GM21360 (cell line): ENCODE results near the gene SYT1.

Experiments used
- ATAC-seq: cut with Tn5 transposase; IDR thresholded peaks from one replicate; pipeline ENCODE4 v1.9.1; 2021; ENCODE audit warnings: mild to moderate bottlenecking, moderate library complexity; ENCODE audit not compliant: unreplicated experiment

The SYT1 gene

DNA sequence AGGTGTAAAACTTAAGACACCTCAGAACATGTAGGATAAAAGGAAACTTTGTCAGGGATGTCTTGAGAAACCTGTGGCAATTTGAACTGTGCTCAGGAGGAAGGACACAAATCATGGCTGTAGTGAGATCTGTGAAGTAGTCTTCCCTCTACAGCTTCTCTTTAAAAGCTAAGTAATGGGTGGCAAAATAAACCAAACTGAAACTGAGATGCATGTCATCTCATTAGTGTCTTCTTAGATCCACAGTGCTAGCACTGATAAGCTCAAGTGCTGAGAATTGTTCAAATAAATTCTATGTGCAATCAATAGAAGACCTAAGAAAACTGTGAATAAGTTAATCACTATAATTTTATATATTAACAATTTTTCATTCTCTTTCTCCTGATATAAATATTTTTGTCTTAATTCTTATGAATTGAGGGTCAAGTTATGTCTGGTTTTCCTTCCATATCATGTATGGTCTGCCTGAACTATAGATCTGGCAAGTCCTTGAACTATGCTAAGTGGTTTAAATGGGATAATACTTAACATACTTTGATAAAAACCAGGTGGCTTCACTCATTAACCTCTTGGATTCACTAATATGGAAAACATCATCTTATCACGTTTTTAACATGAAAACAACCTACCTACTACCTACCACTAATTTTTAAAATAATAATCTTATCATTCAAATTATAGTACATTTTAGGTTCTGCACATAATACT is 27.2 kb downstream of the SYT1 start:
- ATAC-seq = no peak

DNA sequence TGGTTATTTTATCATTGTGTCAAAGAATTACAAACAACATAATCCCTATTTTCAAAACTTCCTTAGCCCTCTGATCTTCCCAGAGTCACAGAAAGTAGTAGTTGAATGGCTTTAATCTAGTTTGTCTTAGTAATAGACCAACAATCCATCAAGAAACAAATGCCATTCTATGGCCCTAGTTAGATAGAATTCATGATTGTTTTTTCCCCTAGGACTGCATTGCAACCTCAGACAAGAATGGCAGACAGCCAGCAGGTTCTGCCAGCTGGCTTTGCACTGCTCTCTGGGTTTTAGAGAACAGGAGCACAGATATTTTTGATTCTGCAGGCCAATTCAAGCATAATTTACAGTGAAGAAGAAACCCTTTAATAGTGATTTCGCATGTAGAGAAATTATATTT is 33.8 kb downstream of the SYT1 start:
- no peak for ATAC-seq

DNA sequence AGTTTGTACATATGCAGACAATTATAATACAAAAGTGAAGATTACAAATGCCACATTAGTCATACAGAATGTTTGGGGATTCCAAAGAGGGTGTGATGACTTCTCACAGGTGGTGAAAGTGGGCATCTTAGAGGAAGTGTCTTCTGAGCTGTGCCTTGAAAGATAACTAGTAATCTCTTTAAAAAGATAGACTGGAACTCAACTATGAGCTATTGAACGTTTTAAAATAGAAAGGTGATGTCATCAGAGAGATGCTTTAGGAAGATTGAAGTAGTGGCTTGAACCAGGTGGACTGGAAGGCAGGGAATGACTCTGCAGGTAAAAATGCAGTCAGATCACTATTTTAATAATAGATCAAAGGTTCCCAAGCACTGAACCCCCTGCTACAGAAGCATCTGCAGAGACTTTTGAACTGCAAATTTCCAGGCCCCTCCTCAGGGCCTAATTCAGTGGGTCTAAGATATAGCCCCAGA is 50.3 kb downstream of the SYT1 start:
- no peak for ATAC-seq

DNA sequence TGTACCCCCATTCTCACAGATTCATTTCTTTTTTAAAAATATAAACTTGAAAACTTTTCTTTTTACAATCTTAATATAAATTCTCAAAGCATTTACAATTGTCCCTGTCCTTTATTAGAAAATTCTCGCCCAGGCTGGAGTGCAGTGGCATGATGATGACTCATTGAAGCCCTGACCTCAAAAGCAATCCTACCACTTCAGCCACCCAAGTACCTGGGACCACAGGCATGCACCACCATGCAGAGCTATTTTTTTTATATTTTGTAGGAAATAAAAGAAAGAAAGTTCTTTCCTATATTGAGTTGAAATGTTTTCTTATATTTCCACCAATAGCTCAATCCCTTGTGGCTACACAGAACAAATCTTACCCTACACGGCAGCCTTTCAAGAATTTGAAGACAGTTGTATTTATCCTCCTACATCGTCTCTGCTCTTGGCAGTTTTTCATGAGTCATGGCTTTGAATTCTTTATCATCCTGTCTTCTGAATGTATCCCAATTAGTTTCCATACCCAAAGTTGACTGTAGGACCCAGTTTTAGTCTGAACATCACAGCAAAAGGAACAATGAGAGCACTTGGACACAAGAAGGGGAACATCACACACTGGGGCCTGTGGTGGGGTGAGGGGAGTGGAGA is 52.4 kb downstream of the SYT1 start:
- no peak for ATAC-seq

DNA sequence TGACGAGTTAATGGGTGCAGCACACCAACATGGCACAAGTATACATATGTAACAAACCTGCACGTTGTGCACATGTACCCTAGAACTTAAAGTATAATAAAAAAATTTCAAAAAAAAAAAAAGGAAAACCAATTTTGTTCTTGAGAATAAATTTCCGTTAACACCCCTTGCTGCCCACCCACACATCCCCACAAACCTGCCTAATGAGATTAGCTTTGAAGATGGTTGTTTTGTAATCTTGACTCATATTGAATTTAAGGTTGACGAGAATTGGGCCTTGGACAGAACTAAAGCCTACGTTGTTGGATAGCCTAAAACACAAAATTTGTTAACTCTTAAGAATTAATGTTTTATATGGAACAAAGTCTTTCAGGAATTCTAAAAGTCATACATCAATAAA is 52.9 kb downstream of the SYT1 start:
- ATAC-seq = no peak

DNA sequence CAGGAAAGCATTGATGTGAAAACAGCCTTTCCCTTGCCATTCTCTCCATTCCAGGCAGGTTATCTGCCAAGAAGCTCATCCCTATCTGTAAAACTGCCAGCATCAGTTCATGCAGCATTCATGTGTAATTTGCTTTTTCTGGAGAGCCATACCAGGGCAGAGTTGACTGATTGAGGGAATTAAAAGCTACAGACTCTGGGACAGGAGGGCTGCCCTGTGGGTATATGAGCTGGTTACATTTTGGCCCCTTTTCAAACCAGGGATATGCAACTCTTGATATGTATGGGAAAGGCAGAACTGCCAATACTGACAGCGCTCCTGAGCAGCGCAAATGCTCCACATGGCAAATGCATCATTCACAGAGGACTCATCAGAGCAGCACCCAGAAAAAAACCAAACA is 53.7 kb downstream of the SYT1 start:
- ATAC-seq = no peak

DNA sequence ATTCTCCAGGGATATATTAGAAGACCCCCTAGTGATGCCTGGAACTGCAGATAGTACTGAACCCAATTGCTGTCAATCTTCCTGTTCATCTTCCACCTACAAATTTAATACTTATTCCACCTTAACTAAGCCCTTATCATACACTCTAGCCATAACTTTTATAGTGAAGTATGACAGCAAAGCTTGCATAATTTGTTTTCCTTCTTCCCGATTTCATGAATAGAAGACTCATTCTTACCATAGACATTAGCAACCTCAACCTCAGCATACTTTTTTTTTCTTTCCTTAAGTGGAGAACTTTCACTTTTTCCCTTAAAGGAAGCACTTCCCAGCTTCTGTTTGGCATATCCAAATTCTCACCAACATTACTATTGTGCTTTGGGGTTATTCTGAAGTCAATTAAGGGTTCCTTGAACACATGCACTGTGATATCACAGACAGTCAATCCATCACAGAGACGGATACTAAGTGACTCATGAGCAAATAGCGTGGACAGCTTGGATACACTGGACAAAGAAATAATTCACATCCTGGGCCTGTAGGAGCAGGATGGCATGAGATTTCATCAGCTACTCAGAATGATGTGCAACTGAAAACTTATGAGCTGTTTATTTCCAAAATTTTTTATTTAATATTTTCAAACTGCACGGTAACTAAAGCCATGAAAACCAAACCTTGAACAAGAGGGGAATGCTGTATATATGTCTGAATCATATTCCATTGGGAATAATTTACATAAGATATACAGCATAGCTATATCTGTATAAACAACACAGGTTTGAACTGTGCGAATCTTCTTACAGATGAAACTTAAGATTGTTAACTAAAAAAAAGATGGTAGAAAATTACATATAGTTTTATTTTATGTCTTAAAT is 63.9 kb downstream of the SYT1 start:
- no peak for ATAC-seq

DNA sequence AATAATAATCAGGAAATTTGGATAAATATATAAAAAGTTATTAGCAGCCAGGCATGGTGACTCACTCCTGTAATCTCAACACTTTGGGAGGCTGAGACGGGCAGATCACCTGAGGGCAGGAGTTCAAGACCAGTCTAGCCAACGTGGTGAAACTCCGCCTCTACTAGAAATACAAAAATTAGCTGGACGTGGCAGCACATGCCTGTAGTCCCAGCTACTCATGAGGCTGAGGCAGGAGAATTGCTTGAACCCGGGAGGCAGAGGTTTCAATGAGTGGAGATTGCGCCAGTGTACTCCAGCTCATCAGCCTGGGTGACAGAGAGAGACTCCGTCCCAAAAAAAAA is 64.5 kb downstream of the SYT1 start:
- no peak for ATAC-seq

DNA sequence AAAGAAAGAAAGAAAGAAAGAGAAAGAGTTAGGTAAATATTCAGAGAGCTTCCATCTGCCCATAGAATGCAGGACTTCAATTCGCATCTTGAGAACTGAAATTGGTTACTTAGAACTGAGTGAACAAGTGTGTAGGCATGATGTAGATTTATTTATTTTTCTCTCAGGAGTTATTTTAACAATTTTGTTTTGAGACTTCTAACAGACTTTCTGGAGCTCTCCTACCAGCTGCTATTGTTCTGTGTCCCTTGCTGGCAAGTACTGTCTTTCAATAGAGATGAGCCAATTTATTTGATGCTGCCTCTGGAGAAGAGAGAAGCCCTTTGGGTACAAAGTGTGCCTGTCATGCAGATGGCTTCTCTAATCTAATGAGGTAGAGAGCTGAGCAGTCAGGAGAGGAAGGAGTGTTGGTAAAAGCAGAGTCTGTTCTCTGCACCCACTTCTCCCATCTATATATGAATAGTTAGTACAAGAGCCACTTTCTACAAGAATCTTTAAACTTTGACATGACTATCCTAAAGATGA is 67.0 kb downstream of the SYT1 start:
- ATAC-seq = no peak

DNA sequence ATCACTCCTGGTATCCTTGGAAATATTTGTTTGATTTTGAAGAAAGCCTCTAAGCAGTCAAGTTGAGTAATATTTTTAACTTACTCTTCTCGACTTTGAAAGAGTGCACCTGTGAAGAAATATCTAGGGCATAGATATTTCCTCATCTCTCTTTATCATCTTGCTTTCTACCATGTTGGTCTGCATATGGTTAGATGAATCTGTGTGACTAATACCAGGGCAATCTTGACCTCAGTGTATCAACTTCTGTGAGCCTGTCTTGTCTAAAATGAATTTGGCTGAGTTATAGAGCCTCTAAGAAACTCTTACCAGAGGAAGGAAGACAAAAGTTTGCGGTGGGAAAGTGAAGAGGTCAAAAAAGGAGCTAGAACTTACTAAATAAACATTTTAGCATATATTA is 68.4 kb downstream of the SYT1 start:
- no peak for ATAC-seq

DNA sequence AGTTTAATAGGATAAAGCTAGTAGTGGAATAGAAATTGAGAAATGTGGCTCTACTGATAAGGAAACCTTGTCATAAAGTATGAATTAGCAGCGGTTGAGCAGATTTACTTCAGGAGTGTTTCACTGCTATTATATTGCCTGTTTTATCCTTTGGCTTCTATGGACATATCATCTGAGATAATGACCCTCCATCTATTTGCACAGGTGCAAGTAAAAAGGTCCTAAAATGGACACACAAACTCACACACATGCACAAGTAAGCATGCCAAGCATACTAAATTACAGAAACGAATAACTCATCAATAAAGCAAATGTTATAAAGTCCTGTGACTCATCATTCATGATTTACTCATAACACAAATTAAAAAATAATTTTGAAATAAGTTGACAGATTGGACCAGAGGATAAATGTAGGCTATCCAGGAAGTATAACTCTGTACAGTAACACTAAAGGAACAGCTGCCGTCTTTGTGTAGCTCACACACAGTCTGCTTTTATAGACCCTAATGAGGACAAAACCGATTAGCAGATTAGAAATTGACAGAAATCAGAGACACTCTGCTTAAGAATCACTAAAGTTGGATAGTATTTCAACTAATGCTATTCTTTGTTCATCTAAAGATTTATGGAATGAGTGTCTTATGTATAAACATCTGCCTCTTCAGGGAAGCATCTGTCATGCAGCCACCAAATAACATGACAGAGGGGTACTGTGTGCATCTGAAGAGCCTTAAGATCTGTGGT is 73.9 kb downstream of the SYT1 start:
- no peak for ATAC-seq

DNA sequence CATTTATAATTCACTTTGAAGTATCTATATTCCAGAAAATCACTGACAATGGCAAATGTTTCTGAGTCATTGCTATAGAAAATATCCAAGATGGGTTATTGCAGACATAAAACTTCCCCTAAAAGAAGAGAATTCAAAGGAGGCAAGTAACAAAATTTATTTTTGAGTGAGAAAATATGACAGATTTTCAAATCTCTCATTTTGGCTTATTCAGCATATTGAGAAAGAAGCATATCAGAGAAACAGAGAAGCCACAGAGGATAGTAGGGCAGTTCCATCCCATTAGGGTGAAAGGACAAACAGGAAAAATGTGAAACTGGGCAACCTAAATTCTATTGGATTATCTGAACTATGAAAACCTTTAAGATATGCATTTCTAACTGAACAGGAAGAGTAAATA is 85.0 kb downstream of the SYT1 start:
- no peak for ATAC-seq

DNA sequence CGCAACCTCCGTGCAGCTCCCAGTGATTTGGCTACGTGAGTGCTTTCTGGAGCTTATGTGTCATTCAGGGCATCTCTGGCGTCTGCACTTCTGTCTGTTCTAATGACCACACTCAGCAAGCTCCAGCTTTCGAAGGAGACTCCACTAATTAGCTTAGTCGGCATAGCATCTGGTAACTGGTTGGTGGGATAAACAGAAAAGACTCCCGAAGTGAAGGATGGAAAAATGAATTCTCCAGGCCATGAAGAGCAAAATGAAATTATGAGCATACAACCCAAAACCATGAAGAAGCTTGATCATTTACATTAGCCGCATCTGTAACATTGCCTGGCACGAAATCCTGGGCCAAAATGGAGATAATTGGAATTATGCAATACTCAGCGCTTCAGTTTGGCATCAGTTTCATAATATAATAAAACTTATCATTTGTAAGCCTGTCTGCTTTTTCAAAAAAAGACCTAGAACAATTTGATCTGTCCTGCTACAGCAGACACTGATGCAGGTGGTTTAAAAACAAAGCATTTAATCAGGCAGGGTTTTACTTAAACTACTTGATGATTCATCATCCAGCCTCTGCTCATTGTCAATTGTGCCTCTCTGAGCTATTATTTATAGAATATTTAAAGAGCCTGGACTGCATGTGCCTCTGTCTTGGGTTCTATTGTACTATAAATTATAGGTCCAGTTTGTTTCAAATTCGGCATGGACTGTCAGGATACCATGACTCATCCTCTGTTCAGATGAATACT is 87.4 kb downstream of the SYT1 start:
- ATAC-seq = no peak

DNA sequence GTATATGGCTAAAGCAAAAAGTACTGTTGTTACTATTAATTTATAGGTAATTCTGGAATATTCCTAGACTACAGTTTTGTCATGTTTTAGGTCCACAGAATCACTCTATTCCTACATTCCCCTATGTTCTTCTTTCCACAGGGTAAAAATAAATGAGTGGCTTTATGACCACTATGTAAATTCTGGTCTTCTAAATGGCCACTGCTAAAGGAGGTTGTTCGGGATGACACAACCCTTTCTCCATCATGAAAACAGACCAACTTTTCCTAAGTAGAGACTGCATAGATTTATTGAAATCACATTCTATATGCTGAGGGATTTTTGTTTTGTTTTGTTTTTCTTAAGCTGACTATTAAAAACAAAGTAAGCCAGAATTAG is 88.0 kb downstream of the SYT1 start:
- no peak for ATAC-seq

DNA sequence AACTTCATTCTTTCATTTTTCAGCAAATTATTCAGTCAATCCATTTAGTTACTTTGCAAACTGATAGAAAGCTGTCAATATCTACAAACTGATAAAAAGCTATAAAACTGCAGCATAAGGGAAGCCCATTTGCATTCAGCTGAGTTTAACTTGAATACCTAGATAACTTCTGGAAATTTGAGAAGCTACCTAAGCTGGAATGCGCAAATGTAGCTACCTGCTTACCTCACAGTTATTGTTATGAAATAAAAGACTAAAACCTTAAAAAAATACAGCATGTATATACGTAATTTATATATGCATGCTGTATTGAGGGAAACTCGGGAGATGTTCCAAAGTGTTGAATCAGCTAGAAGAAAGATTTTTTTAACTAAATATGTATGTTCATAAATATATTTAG is 94.4 kb downstream of the SYT1 start:
- ATAC-seq = no peak

DNA sequence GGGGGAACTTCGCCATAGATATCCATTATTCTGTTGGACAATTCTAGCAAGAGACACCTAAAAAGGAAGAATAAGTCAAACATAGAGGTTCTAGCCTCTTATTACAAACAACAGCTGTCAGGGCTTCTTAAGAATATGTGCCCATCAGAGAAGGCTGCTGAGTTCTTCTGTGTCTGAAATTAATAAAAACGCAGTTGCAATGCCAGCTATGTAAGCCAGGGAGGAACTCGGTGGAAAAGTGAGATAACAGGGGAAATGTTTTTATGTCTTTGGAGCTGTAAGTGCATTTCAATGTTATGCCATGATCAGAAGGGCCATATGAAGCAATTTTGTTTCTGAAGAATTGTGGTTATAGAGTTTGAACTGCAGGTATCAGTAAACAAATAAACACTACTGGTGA is 95.0 kb downstream of the SYT1 start:
- ATAC-seq = no peak

DNA sequence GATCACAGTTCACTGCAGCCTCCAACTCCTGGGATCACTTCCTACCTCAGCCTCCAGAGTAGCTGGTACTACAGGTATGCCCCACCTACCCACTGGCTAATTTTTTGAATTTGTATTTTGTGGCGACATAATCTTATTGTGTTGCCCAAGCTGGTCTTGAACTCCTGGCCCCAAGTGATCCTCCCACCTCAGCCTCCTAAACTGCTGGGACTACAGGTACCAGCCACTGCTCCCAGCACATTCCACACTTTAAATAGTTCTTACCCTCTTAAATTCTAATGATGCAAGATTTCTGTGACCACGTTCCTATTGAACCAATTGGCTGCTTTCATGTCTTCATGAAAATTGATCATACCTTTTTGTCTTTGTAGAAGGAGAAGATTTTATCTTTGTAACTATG is 96.6 kb downstream of the SYT1 start:
- ATAC-seq = no peak

DNA sequence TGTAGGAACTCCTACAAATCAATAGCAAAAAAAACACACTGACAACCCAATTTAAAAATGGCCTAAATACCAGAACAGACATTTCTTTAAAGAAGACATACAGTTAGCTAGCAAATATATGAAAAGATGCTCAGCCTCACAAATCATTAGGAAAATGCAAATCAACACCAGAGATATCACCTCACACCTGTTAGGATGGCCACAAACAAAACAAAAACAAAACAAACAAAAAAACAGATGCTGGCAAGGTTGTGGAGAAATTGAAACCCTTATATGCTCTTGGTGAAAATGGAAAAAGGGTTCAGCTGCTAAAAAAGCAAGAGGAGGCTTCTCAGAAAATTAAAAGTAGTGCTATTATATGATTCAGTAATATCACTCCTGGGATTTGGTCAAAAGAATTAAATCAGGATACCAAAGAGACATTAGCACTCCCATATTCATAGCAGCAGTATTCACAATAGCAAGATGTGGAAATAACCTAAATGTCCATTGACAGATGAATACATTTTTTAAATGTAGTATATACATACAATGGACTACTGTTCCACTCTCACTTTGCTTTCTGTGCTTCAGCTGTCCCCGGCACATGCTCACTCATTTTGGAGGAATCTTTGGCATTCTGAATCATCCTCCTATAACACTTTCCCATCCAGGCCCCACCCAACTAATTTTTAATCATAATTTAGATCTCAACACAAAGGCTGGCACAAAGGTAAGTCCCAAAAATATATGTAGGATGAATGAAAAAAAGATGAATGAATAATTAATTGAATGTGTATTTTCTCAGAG is 99.1 kb downstream of the SYT1 start:
- ATAC-seq = no peak

DNA sequence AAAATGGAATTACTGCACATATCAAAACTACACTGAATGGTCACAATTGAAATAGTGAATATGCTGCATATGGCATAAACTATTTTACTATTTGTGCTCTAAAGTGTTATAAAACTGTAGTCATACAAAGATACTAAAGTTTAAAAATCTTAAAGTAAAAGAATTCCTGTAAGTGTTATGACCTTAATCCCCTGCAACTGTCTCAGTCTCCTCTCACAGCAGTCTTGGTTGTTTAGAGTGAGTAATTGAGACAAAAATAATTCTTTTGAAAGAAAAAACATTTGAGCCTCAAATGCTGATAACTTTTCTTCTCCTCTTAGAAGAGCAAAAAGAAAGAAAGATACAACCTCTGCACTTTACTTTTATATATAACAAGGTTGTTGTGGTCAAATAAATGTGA is 99.9 kb downstream of the SYT1 start:
- ATAC-seq = no peak

DNA sequence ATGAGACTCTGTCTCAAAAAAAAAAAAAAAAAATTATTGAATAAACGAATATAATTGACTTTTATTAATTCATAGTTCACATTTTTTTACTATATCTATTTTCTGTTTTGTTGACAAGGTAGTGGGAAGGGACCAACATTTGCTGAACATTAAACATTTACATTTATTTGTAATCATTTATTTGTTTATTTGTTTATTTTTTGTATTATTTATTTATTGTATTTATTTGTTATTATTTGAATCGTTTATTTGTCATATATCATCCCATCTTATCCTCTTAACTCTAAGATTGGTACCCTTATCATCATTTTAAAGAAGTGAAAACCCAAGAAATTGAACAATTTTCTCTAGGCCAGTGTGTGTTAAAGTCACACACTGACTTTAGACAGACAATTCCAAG is 101.5 kb downstream of the SYT1 start:
- no peak for ATAC-seq
